ENCODE data around the gene LONP2.

- TF ChIP-seq CTCF (IDR thresholded peaks at IDR 0.05; ENCODE audit: insufficient read depth, low read length, poor library complexity, severe bottlenecking) (no peak), EZH2phosphoT487 (conservative IDR thresholded peaks at IDR 0.05; ENCODE audit: low read length) (no peak)
These were observed 134.7 kb downstream of the LONP2 start for GRCh38 chr16:48378836-48379235.

Data from SU-DHL-6 (cell line).